GM18507 (cell line): Measurements from ENCODE around the gene PRKCA.

ENCODE experiments used
- DNase-seq: peaks from one replicate; pipeline ENCODE4 v3.0.0; 2011; ENCODE audit warnings: low read depth; ENCODE audit not compliant: insufficient read length; ENCODE audit errors: extremely low spot score
- FAIRE-seq: peaks from 2 replicates; lab custom pipeline; 2011; peaks lifted over from hg19 to GRCh38; lab: Jason Lieb, UNC

Gene PRKCA

DNA sequence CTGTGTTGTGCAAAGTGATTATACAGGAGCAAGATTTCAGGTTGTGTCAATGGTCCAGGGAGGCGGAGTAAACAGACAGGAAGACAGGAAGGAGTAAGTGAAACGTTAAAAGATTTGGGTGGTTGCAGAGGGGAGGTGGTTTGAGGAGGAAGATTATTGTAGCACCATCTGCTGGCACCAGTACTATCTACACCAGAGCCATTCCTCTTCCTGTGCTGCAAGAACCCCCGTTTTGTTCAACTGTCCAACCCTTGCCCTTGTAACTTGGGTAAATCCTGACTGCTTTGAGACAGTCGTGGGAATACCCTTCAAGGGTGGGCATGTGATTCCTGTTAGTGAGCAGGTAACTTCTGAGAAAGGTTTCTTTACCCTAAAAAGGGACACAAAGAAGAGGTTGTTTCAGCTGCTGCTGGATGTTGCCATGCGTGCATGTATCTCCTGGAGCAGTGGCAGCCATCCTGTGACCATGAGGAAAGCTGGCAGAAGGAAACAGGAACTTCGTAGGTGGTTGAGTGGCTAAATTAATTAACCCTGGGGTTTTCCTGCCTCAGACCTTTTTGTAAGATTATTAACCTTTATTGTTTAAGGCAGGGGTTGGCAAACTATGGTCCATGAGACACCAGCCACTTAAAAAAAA lies 124.1 kb downstream of the PRKCA start:
- FAIRE-seq (peak; percentile 80), DNase-seq (peak; percentile 28)

DNA sequence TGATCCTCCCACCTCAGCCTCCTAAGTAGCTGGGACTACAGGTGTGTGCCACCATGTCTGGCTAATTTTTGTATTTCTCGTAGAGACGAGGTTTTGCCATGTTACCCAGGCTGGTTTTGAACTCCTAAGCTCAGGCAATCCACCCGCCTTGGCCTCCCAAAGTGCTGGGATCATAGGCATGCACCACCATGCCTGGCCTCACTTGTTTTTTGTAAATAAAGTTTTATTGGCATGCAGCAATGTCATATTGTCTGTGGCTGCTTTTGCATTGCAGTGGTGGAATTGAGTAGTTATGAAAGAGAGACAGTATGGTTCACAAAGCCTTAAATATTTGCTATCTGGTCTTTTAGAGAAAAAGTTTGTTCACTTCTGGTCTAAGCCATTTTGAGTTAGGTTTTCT lies 124.7 kb downstream of the PRKCA start:
- FAIRE-seq, result no peak

DNA sequence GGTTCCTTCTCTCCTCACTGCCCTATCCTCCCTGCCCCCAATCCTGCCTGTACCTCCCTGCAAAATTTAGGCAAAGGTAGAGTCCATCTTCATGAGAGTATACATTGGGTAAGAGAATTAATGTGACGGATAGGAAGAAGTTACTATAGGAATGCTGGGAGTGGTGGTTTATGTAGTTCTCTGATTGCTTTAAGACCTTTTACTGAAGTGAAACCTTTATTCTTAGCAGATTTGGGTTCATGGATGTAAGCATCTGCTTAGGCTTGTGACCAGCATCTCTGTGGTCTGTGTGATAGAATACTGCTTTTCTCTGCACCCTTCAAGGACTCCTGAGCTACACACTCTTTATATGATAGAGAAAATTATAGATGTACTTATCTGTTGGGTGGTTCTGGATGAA lies 127.3 kb downstream of the PRKCA start:
- DNase-seq, result no peak
- no peak for FAIRE-seq

More for the DNA sequence above, 124.7 kb downstream of the PRKCA start:
- no peak for DNase-seq

DNA sequence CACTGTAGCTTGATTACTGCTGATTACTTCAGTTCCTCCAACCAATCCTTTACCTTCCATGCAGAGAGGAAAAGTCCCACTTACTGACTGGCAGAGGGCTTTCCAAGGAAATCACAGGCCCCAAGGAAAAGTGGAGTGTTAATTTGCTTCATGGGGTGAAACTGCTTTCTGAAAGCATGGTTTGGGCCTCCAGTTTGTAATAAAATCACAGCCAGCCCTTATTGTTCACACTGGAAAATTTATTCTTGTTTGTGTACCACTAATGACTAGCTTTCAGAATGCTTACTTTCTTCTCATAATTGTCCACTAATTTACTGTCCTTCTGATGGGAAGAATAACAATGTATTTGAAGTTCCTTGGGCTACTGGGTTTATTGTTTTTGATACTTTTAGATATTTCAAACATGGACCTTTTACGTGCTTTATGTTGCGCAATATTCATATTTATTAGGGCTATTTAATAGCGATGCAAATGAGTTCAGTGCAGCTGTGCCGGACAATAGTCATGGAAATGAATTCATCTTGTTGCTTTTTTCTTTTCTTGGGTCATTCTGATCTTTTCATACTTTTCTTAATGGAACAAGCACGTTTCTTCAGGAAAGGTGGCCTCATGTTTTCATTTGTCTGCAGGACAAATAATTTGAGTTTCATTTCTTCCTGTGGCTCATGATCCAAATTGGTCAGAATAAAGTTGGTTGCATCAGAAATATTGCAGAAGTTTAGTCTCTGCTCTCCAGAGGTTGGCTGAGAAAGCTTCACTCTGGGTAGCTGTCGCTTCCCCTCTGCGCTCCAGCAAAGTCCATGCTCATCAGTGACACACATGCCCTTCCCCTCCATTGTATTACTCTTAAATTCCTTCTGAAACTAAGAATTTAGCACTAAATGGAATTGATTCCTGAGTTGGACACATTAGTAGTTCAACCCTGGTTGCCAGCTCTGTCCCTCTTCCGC lies 128.7 kb downstream of the PRKCA start:
- FAIRE-seq (no peak), DNase-seq (no peak)

- no peak for FAIRE-seq
- no peak for DNase-seq
Observed at GRCh38 chr17:66431910-66432309, 129.5 kb downstream of the PRKCA start.

- DNase-seq (no peak), FAIRE-seq (no peak)
Observed at GRCh38 chr17:66432411-66432957, 130.1 kb downstream of the PRKCA start.

DNA sequence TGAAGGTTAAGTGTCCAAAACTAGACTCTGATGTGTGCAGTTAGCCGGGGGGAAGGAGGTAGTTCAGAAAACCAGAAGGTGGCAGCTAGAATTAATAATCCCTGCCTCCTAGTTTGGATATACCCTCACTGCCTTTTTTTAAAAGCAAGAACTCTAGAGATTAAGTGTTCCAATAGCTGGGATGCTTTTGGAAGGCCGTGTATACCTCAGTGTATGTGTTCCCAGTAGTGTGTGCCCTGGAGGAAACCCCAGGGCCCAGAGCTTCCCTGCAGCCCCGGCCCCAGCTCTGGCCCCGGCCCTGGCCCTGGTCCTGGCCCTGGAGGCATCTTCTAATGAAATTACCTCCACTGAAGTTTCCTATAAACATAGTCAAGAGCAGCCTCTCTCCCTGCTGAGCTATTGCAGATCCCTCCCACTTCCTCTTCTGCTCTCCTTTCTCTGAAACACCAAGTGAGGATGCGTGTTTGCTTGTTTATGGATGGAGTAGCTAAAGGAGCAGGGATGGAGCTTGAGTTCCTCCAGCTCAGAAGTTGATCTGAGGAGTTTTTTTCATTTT lies 130.7 kb downstream of the PRKCA start:
- DNase-seq, result no peak
- no peak for FAIRE-seq

DNA sequence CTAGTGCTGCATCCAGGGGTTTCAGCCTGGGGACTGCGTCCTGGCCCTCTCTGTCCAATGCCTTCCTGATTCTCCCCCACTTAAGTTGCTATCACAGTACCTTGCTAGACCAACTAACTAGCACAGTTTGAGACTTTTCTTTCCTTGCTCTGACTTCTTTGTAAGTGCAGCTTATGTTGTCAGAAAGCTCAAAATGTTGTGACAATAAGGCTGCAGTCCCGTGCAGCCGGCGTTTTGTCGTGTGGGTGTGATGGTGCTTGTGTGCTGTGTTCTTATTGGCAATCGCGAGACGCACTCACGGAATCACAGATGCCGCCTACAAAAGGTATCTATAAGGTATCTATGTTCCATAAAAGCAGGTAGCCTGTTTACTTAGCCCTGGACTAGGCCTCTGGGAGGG lies 132.8 kb downstream of the PRKCA start:
- no peak for FAIRE-seq

GRCh38 chr17:66436631-66437030 lies 134.2 kb downstream of the PRKCA start:
- DNase-seq, result no peak
- FAIRE-seq, result no peak

More for the DNA sequence above, 132.8 kb downstream of the PRKCA start:
- DNase-seq, result no peak

GRCh38 chr17:66437476-66438026 lies 135.1 kb downstream of the PRKCA start:
- DNase-seq, result no peak
- no peak for FAIRE-seq

DNA sequence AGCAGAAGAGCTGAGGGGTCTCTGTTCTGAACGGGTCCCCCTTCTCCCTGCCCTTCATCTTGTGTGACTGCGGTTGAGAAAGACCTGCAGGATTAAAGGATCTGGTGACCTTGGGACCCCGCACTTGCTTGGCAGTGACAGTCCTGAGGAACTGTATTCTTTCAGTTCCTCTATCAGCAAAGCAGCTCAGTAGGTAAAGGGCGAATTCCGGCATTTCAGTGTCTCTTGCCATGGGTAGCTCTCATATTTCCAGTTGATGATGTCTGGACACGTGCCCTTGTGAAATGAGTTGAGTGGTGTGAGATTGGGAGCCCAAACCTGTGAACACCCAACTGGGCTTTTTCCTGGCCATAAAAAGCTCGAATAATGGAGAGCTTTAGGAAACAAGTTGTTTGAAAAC lies 135.7 kb downstream of the PRKCA start:
- FAIRE-seq (peak; percentile 31), DNase-seq (no peak)

DNA sequence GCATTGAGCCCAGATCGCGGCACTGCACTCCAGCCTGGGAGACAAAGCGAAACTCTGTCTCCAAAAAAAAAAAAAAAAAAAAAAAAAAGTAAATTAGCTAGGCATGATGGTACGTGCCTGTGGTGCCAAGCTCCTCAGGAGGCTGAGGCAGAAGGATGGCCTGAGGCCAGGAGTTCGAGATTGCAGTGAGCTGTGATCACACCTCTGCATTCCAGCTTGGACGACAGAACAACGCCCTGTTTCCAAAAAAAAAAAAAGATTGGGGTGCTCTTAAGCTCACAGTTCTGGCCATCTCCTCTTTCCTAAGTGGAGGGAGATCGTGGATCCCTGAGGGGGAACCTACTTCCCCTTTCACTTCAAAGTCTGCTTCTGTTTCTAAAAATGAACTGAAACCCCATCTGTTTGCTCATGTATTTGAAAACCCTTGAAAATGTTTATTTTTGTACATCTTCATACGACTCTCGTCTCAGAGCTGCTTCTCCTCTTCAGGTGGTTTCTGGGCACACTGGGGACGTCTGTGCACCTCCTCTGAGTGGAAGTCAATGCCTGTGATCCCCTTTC lies 138.8 kb downstream of the PRKCA start:
- FAIRE-seq (peak; percentile 89), DNase-seq (peak; percentile 20)

- FAIRE-seq (no peak), DNase-seq (no peak)
Observed at GRCh38 chr17:66443166-66443565, 140.8 kb downstream of the PRKCA start.

GRCh38 chr17:66443606-66444005 lies 141.2 kb downstream of the PRKCA start:
- DNase-seq (no peak), FAIRE-seq (no peak)

DNA sequence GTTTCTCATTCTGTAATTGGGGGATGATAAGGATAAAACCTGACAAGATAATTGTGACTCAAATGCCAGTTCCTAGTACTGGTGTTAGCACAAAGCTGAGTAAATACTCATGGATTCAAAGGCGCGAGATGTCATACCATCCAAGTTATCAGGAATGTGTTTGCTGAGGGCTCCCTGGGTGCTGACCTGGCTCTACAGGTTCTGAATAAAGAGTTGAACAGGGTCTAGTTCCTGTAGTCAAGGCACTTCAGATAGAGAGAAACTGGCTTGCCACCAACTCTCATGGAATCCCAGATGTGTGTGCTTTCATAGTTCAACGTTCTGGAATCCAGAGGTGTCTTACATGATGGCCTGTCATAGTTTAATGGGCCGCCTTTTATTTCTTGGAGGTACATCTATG lies 141.6 kb downstream of the PRKCA start:
- DNase-seq (no peak), FAIRE-seq (no peak)

GRCh38 chr17:66445229-66445628 lies 142.8 kb downstream of the PRKCA start:
- DNase-seq (no peak), FAIRE-seq (no peak)

DNA sequence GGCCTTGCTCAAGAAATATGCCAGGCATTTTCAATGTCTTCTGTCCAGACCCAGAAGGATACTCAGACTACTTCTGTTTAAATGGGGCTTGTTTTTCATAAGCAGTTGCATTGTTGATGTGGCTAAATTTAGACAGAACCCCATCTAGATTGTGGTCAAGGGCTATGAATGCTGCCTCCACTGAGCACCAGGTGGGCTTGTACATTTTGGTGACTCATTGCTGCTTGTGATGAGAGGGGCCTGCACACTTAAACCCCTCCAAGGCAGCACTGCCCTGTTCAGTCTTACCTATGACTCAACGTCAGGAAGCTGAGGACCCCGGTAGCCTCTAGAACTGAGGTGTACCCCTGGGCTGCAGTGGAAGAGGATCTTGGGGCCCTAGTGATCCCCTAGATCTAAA lies 144.0 kb downstream of the PRKCA start:
- FAIRE-seq, result no peak
- DNase-seq, result no peak

DNA sequence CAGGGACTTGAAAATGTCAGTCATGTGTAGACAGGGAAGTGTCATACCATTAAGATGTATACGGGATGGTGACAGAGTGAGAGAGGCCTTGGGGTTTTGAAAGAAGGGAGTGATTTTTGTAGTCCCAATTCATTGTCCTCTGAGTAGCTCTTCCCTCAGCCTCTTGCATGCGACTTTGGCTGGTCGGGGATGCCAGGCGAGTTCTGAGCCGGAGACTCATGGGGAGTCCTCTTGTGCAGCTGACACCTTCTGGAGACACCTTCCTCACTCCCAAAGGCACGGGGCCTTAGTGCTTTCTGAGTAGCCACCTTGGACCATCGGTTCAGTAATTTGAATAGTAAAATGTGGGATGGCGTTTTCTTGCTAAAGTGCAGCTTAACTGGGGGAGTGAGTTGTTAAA lies 144.7 kb downstream of the PRKCA start:
- no peak for FAIRE-seq
- DNase-seq, result no peak

- FAIRE-seq (no peak), DNase-seq (no peak)
Observed at GRCh38 chr17:66448026-66448639, 145.7 kb downstream of the PRKCA start.
